NT2/D1 (cell line): Measurements from ENCODE around the gene KRTAP2-1.
"Not testable (repeated sequence)": the region's sequence is repeated elsewhere in the genome, so short reads cannot be mapped to it uniquely, and the experiment has no call there.

ENCODE experiments used
- DNase-seq: peaks from one replicate; pipeline ENCODE4 v3.0.0-alpha.2; 2011; ENCODE audit warnings: low read depth, low spot score
- H3K27me3 ChIP-seq: 2 replicates; pipeline ENCODE4 v1.6.0; 2011; ENCODE audit warnings: mild to moderate bottlenecking; ENCODE audit not compliant: insufficient read length, insufficient read depth
- H3K36me3 ChIP-seq: 2 replicates; pipeline ENCODE4 v1.6.1; 2011; ENCODE audit warnings: mild to moderate bottlenecking, low read length, mixed read lengths; ENCODE audit not compliant: insufficient read depth, insufficient read length
- H3K4me1 ChIP-seq: 2 replicates; pipeline ENCODE4 v1.5.1; 2011; ENCODE audit not compliant: insufficient read depth, insufficient read length
- H3K4me3 ChIP-seq: 2 replicates; pipeline ENCODE4 v1.5.1; 2011; ENCODE audit warnings: low read depth; ENCODE audit not compliant: insufficient read length
- H3K9ac ChIP-seq: 2 replicates; pipeline ENCODE4 v1.6.0; 2011; ENCODE audit warnings: low read depth; ENCODE audit not compliant: insufficient read length
- H3K9me3 ChIP-seq: 2 replicates; pipeline ENCODE4 v1.5.1; 2011; ENCODE audit warnings: mild to moderate bottlenecking, low read length; ENCODE audit not compliant: insufficient read depth
- SUZ12 ChIP-seq: IDR thresholded peaks from 2 replicates; pipeline ENCODE4 v1.6.1; 2011; ENCODE audit not compliant: insufficient read length, insufficient read depth; ENCODE audit errors: extremely low read depth
- YY1 ChIP-seq: IDR thresholded peaks from 2 replicates; pipeline ENCODE4 v1.6.1; 2011; ENCODE audit not compliant: insufficient read length, insufficient read depth
- ZNF274 ChIP-seq: IDR thresholded peaks from 2 replicates; pipeline ENCODE4 v1.6.1; 2011; ENCODE audit warnings: mild to moderate bottlenecking, low read depth, low read length

The KRTAP2-1 gene

GRCh38 chr17:41063449-41063848 lies 16.3 kb upstream of the KRTAP2-1 start:
- no peaks in the 10 kb centered on the region for H3K27me3 ChIP-seq
- DNase-seq, result no peak
- no peak overlapping the region for H3K9ac ChIP-seq
- H3K4me1 ChIP-seq, result no peaks in the 10 kb centered on the region
- H3K4me3 ChIP-seq, result no peak overlapping the region
- H3K36me3 ChIP-seq, result no peaks in the 10 kb centered on the region
- TF ChIP-seq ZNF274 (no peak), YY1 (no peak), SUZ12 (no peak)
- no peaks in the 10 kb centered on the region for H3K9me3 ChIP-seq

DNA sequence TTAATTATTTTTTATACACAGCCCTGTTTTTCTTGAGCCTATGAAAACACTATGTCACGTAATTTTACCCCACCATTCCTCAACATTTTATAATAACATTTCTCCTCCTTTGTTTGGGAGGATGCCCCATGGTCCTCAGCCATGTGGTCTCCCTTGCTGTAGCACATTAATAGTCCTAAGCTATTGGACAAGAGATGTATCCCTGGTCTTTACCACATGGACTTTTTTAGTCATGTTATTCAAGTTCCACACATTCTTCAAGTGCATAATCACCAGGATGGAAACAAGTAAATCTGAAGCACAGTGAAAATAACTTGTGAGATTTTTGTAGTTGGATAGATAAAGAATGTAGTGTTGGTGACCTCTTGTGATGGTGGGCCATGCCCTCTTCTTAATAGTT lies 14.8 kb upstream of the KRTAP2-1 start:
- TF ChIP-seq ZNF274, result no peak
- no peak for DNase-seq
- no peak overlapping the region for H3K4me3 ChIP-seq
- no peaks in the 10 kb centered on the region for H3K4me1 ChIP-seq
- no peaks in the 10 kb centered on the region for H3K9me3 ChIP-seq
- H3K36me3 ChIP-seq, result no peaks in the 10 kb centered on the region
- no peak overlapping the region for H3K9ac ChIP-seq
- H3K27me3 ChIP-seq, result no peaks in the 10 kb centered on the region

- Histone ChIP-seq H3K36me3 (no peaks in the 10 kb centered on the region), H3K4me3 (no peak within 1 kb of the TSS)
Observed at GRCh38 chr17:41060052-41060604, 13.0 kb upstream of the KRTAP2-1 start, which contains the start of gene KRTAP2-3. TSS of gene KRTAP2-3 (minus strand) at chr17:41060114. CDS start at chr17:41060050, 64 bp downstream.

DNA sequence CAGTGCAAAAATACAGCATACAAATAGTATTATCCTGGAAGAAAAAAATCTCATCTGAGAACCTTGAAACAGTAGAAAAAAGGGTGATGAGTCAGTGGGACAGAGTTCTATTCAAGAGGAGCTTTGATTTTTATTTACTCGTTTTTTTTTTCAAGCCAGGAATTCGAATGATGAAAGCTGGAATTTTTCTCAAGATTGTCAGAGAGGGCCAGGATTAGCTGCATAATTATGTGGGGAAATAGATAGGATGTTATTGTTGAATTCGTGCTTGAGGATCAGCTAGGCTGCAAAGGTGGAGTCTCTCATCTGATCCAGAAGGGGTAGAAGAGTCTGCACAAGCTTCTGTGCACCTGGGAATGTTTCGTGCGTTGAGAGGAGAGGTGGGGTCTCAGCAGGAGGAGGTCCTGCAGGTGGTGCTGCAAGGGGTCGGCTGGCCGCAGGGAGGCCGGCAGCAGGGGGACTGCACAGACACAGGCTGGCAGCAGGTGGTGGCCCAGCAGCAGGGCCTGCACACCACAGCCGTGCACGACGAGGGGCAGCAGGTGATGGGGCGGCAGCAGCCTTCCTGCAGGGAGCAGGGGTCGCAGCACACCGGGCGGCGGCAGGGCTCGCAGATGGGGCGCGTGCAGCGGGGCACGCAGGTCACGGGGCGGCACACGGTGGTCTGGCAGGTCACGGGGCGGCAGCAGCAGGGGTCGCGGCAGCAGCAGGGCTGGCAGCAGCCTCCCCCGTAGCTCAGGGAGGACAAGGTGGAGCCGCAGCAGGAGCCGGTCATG lies 12.3 kb upstream of the KRTAP2-1 start:
- H3K4me1 ChIP-seq, H3K9me3 ChIP-seq, H3K27me3 ChIP-seq, H3K36me3 ChIP-seq, H3K9ac ChIP-seq, H3K4me3 ChIP-seq, DNase-seq: not testable (repeated sequence)

More at GRCh38 chr17:41060052-41060604, 13.0 kb upstream of the KRTAP2-1 start, which contains the start of gene KRTAP2-3:
- H3K9ac ChIP-seq, result no peak within 1 kb of the TSS
- DNase-seq, result no peak
- no peaks in the 10 kb centered on the region for H3K27me3 ChIP-seq
- no peaks in the 10 kb centered on the region for H3K4me1 ChIP-seq
- TF ChIP-seq ZNF274, result no peak
- TF ChIP-seq SUZ12, result no peak
- TF ChIP-seq YY1, result no peak
- no peaks in the 10 kb centered on the region for H3K9me3 ChIP-seq

DNA sequence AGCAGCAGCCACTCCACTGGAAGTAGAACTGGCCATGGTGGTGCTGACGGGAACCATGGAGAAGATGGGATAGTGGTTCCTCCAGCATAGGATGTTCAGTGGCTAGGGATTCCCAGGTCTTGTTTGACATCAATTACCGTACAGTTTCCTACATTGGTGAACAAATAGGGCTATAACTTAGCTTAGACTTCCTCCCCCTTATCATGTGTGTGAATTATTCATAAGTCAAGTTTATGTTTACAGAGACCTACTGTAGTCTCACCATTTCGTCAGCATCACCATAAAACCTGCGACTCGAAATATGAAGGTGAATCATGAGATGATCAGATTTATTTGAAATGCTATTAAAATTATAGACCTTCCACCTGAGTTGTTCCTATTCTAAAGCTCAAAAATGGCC lies 11.6 kb upstream of the KRTAP2-1 start:
- no peaks in the 10 kb centered on the region for H3K27me3 ChIP-seq
- no peaks in the 10 kb centered on the region for H3K9me3 ChIP-seq
- no peak overlapping the region for H3K9ac ChIP-seq
- H3K36me3 ChIP-seq, result no peaks in the 10 kb centered on the region
- TF ChIP-seq SUZ12 (no peak), ZNF274 (no peak), YY1 (no peak)
- no peaks in the 10 kb centered on the region for H3K4me1 ChIP-seq
- no peak overlapping the region for H3K4me3 ChIP-seq
- DNase-seq, result no peak

DNA sequence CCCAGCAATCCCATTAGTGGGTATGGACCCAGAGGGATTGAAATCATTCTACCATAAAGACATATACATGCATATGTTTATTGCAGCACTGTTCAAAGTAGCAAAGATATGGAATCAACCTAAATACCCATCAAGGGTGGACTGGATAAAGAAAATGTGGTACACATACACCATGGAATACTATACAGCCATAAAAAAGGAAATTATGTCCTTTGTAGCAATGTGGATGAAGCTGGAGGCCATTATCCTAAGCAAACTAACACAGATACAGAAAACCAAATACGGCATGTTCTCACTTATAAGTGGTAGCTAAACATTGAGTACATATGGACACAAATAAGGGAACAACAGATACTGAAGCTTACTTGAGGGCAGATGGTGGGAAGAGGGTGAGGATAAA lies 10.4 kb upstream of the KRTAP2-1 start:
- no peak for TF ChIP-seq YY1
- no peak for TF ChIP-seq SUZ12
- TF ChIP-seq ZNF274, result no peak
- no peaks in the 10 kb centered on the region for H3K36me3 ChIP-seq
- DNase-seq, result no peak
- no peaks in the 10 kb centered on the region for H3K9me3 ChIP-seq
- no peaks in the 10 kb centered on the region for H3K4me1 ChIP-seq
- H3K27me3 ChIP-seq, result no peaks in the 10 kb centered on the region
- no peak overlapping the region for H3K4me3 ChIP-seq
- H3K9ac ChIP-seq, result no peak overlapping the region

- H3K9ac ChIP-seq, H3K4me1 ChIP-seq, DNase-seq, H3K27me3 ChIP-seq, H3K36me3 ChIP-seq, H3K9me3 ChIP-seq, H3K4me3 ChIP-seq: not testable (repeated sequence)
Observed at GRCh38 chr17:41055130-41055529, 8.0 kb upstream of the KRTAP2-1 start, which contains the start of gene KRTAP2-2. TSS of gene KRTAP2-2 (minus strand) at chr17:41055230. CDS start at chr17:41055211, 19 bp downstream.

- H3K9me3 ChIP-seq, DNase-seq, H3K36me3 ChIP-seq, H3K27me3 ChIP-seq, H3K4me3 ChIP-seq, H3K4me1 ChIP-seq, H3K9ac ChIP-seq: not testable (repeated sequence)
Observed at GRCh38 chr17:41054556-41054955, 7.4 kb upstream of the KRTAP2-1 start.
